Esophagus muscularis mucosa (tissue), 3 donors: ENCODE data around the gene ZNF594.

Source experiments
- CTCF ChIP-seq, 3 experiments: fragments of 200-600 bp in 2 of 3; fragments of 450-650 bp in 1 of 3; sonication (generic) in 2 of 3; IDR thresholded peaks; one replicate each; pipeline ENCODE4 v1.5.1; 2017 to 2019; ENCODE audit warnings: antibody characterized with exemption in 3 of 3, mild to moderate bottlenecking in 2 of 3, moderate library complexity in 1 of 3
- POLR2A ChIP-seq: fragments of 450-650 bp; IDR thresholded peaks from one replicate; pipeline ENCODE4 v1.6.1; 2017; ENCODE audit warnings: antibody characterized with exemption, moderate library complexity, mild to moderate bottlenecking, low read depth

DNA sequence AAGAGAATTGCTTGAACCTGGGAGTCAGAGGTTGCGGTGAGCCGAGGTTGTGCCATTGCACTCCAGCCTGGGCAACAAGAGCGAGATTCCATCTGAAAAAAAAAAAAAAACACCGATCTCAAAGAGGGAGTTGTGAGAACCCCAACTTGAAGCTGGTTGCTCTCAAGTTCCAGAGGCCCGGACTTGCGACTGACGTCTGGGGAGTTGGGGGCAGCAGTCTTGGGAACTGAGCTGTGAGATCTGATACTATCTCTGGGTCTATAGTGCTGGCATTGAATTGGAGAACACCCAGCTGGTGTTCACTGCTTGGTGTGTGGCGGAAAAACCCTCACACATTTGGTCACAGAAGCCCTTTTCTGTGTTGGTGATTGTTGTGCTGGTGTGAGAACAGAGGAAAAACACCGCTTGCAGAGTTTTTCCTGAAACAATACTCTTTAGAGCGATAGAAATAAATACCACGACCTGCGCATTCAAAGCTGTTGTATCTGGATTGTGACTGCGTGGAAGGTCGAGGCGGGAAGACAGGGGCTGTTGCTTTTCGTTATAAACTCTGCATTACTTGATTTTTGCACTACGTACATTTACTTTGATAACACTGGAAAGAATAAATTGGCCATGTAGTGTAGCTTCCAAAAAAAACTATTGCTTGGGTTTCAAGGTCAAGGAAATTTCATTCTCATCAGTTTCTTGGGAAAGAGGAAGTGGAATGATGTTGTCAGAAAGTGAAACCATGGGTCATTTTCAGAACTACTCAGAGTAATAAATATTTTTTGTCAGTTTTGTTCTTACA is 34.2 kb upstream of the ZNF594 start:
- TF ChIP-seq POLR2A (no peak), CTCF (IDR thresholded peaks at IDR 0.05) (no peak)
